HG03135 (cell line): ENCODE data around the gene COL3A1.
A peak's percentile ranks its signal among the peaks of the same experiment; 100 is the strongest.

ENCODE experiments used
- ATAC-seq: cut with Tn5 transposase; IDR thresholded peaks from one replicate; pipeline ENCODE4 v1.9.1; 2021; ENCODE audit warnings: mild to moderate bottlenecking, moderate library complexity; ENCODE audit not compliant: unreplicated experiment

The COL3A1 gene

DNA sequence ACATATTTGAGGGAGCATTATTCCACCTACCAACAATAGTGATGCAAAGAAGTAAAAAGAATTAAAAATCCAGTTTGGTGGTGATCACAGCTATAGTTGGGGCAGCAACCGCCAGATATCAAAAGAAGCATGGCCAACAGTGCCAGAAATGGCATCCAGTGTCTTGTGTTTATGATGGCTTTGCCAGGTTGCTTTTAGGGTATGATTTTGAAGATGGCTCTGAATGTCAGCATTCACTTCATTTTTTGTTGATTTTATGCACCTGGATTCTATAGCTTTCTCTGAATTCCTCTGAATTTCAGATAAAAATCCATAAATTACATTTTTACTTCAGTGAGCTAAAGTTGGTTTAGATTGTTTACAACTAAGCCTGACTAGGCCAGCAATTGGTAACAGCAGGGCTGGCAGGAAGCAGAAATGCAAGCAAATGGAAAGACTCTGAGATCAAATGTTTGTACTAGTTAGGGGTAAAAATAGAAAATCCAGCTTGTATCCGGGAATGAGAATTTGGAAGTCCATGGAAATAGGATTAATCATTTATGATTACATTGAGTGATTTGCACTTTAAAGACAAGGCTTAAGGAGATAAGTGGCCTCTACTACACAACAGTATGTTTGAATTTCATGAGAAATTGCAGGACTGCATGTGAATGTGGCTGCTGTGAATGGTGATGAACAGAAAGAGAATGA, 40.4 kb downstream of the COL3A1 start:
- no peak for ATAC-seq

DNA sequence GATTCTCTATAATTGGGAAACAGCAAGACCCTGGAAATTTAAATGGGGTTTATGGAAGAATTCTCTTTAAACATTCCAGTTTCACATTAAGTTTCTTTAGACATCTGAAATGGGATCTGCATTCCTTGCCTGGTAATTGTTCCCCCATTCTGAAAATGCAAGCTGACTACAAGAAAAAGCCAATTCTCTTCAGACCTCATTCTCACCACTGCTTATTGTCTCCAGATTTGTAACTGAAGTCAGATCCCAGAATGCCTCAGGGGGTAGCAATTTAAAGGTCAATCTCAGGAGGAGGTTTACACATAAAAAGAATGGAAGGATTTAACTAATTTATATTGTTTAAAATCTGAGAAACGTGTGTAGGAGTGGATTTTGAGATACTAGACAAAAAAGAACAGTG, 41.2 kb downstream of the COL3A1 start:
- ATAC-seq, result no peak

DNA sequence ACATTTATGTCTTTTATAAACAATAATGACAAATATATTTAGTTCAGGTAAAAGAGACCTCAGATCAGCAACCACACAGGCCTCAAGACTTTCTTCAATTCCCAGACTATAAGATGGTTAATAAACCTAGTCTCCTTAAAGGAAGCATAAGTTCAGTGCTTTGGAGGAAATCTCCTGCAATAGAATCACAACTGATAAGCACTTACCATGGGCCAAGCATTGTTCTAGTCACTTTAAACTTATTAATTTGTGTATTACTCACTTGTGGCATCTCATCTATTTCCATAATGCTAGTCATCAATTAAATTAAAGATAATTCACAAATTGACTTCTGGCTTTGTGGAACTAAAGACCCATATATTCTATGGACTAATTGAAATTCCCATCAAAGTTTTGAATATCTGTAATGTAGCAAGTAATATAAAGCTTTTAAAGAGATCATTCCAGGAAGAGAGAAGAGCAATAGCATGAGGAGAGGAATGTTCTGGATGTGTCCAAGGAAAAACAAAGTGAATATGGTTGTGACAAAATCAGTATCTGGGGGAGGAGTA, 42.2 kb downstream of the COL3A1 start:
- no peak for ATAC-seq

- no peak for ATAC-seq
These were observed 44.5 kb downstream of the COL3A1 start for GRCh38 chr2:189018631-189019030.

DNA sequence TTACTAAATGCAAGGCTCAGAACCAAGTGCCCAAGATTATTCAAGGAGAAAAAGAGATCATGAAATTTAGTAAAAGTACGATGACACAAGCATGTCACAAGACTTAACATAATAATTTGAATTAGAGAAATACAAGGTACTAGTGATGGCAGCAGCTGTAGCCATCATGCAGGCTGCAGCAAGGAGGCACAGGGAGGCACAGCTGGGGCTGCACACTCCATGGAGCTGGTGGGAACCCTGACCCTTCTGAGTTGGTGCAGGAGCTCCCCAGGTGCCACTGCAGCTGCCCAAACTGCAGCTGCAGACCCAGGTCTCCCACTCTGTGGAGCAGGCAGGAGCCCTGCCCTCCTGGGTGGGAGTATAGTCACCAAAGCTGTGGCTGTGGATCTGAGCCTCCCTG, 46.0 kb downstream of the COL3A1 start:
- no peak for ATAC-seq

DNA sequence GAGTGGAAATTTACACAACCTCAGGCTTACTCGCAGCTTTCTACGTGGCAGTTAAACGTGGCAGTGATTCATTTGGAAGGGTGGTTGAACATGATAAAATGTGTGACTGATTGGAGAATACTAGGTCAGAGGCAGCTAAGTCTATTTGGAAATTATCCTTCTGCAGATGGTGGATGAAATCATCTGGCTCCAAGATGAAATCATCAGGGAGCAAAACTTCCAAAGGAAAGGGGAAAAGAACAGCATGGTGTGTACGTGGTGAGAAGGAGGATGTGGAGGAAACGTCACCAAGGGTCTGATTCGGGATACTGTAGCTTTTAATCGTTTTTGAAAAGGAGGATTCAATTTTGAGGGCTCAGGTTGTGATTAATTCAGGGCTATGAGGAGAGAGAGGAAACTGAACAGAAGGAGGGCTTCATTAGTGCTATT, 47.9 kb downstream of the COL3A1 start:
- ATAC-seq, result no peak

DNA sequence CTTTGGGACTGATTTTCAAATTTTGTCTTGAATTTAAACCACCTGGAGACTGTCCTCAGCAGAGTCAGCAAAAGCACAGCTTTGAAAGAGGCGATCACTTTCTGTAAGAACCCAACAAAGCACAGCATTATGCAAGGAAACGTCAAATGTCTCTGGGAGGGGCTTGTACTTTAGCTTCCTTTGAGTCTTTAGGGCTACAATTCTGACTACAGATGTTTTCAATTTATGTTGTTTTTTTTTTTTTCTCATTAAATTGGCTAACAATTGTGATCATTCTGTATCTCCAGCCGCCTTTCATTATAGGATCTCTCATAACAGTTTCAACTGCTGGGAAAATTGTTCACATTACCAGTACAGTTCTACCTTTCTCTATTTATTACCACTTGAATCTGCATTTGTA, 48.3 kb downstream of the COL3A1 start:
- ATAC-seq, result no peak

DNA sequence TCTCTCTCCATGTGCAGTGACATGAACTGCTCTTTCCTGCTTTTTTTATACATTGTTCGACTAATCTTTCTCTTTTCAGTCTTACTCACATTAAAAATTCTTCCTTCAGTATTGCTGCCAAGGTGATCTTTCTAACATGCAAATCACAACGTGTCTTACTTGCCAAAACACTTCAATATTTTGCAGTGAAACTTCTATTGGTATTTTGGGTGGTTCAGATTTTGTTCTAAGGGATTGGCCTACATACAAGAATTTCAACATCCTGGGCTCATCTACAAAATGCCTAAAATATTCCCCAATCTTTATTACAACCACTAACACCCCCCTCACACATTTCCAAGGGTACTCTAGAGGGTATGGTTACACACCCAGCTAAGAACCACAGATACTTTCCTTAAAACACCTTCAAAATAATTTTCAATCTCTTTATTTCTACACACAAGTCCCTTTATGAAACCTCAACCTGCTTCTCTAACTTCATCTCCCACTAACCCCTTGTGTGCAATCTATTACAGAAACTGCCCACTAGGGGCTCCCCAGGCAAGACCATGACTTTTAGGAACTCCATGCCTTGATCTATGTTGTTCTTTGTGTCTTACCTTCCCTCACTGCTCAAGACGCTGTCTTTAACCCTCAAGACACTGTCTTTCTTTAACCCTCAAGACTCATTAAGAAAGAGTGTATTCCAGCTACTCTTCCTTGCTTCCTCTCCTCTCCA, 50.9 kb downstream of the COL3A1 start:
- peak; percentile 80 for ATAC-seq

DNA sequence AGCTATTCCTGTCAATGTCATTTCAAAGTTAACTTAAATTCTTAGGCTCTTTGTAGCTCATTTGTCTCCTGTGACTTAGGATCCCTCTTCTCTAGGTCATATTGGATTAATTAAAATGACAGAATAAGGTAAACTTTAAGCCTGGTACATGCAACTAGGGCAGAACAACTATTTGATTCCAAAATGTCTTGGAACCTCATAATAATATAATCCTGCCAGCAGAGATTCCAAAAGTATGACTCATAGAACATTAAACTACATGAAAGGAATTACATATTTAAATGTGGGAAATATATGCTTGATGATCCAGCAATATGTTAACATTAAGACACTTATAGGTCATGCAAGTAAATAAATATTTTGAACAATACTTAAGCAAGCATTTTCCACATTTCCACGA, 63.3 kb downstream of the COL3A1 start:
- no peak for ATAC-seq

- ATAC-seq, result no peak
These were observed 71.7 kb downstream of the COL3A1 start for GRCh38 chr2:189045836-189046235.

- ATAC-seq, result no peak
These were observed 72.1 kb downstream of the COL3A1 start for GRCh38 chr2:189046320-189046719.

DNA sequence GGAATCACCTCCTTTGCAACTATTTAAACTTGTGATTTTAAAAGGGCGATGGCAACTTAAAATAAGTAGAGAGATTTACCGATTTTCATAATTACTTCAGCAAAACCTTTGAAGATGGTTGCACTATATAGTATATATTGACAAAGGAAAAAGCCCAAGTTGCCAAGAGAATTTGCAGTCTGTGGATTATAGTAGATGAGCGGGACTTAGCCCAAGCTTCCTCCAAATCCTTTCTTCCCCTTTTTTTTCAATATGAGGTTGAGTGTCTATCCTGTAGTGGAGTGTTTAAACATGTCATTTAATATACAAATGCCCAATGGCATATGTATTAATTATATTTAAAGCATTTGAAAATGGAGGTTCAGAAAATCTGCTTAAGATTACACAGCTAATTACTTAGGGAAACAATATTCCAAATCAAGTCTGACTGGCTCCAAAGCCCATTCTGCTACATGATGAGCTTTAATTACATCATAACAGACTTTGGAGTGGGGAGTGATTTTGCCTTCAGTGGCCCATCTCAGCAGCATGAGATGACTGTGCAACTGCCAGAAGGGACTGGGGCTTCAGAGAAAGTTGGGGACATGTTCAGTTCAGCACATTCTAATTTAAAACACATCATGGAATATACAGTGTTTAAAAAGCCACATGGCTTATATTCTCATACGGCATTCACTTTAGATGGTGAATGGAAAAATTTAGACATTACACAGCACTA, 73.2 kb downstream of the COL3A1 start:
- no peak for ATAC-seq

- ATAC-seq, result no peak
These were observed 74.0 kb downstream of the COL3A1 start for GRCh38 chr2:189048189-189048588.

GRCh38 chr2:189049709-189050164, 75.6 kb downstream of the COL3A1 start:
- ATAC-seq, result no peak

- ATAC-seq, result no peak
These were observed 76.1 kb downstream of the COL3A1 start for GRCh38 chr2:189050165-189050712.

- no peak for ATAC-seq
These were observed 82.3 kb downstream of the COL3A1 start for GRCh38 chr2:189056200-189057106.

GRCh38 chr2:189057316-189057715, 83.1 kb downstream of the COL3A1 start:
- ATAC-seq, result no peak

DNA sequence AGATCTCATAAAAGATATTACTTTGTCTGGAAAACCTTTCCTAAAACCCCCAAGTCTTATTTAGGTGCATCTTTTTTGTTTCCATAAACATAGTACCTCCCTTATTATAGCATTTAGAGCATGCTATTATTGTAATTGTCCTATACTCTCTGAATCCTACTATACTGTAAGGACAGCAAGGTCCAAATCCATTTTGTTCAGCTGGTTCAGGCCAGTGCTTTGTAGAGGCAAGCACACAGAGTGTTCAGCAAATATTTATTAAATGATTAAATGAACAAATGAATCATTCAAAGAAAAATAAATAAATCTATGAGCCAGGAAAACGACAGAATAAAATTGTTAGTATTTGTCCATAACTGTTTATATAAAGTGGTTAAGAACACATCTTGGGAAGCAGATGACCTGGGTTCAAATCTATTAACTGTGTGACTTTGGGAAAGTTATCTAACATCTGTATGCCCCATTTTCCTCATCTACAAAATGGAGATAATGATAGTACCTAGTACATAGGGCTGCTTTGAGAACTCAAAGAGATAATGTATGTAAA, 86.0 kb downstream of the COL3A1 start:
- ATAC-seq, result no peak
